Stimulated activated CD8-positive, alpha-beta memory T cell treated with anti-CD3 and anti-CD28 coated beads, Interleukin-4, amount 100 ng/mL, for 24 hours (primary cell): ENCODE results near the gene SYNE4.
"Not testable (repeated sequence)": the region's sequence is repeated elsewhere in the genome, so short reads cannot be mapped to it uniquely, and the experiment has no call there.

Experiments
- DNase-seq: peaks from one replicate; pipeline ENCODE4 v3.0.0-alpha.2; 2020; ENCODE audit warnings: low read depth

The SYNE4 gene, protein sequence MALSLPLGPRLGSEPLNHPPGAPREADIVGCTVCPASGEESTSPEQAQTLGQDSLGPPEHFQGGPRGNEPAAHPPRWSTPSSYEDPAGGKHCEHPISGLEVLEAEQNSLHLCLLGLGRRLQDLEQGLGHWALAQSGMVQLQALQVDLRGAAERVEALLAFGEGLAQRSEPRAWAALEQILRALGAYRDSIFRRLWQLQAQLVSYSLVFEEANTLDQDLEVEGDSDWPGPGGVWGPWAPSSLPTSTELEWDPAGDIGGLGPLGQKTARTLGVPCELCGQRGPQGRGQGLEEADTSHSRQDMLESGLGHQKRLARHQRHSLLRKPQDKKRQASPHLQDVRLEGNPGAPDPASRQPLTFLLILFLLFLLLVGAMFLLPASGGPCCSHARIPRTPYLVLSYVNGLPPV

DNA sequence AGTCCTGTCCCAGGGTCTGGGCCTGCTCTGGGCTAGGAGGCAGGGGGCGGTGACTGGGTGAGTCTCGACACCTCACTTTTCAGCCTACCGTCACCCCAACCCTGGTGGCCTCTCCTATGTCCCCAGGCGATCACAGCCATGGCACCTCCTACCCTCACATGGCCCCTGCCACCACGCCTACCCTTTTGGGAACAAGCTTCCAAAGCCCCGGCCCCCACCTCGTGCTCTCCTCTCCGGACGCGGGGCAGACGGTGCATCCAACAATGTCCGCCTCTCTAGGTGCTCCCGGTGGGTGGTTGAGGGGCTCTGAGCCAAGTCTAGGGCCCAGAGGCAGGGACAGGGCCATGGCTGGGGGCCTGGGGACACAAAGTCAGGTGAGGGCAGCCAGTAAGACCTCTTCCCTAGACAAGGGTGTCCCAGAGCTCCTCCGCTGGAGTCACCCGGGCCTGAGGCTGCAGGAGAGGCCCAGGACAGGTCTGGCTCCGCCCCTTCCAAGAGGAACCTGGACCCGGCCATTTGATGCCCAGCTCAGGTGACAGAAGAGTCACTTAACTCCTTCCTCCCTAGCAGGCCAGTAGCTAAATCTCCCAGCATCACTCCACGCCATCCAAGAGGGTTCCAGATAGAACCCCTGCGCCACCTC lies at the start of gene SYNE4:
TSS of gene SYNE4 (minus strand) at position 478 of the 643 bp plus-strand sequence. CDS start at position 346, 132 bp downstream.
- no peak for DNase-seq

DNA sequence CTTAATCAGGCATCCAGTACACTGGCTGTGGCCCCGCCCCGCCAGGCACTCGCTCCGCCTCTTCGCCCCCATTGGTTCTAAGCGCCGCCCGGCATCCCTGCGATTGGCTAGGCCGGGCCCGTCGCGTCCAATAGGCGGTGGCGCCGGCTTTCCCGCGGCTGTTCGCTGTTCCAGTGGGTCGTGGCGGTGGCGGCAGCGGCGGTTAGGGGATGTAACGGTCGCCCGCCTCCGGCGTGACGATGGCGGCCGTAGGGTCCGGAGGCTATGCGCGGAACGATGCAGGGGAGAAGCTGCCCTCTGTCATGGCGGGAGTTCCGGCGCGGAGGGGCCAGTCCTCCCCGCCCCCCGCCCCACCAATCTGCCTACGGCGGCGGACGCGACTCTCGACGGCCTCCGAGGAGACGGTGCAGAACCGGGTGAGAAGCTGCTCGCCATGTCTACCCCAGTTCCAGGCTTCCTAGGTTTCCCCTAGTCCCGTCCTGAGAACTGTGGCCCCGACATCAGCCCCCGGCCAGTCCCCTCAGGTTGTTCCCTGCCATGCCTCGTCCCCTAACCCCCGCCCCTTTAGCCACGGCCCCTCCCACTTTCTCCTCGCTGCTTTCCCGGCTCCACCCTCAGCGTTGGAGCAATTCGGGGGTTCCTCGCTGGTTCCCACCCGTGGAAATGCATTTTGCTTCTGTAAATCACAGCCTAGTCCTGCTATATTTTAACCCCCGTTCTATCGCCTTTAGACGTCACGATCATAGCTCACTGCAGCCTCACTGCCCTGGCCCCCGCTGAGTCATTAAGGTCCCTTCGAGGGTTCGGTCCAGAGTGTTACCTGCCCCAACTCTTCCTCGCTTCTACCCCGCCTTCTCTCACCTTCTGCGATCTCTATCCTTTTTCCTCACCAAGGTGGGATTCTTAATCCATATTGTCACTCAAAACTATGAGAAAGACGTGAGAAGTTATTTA lies 46.4 kb upstream of the SYNE4 start, which contains the start of gene WDR62:
TSS of gene WDR62 (plus strand) at position 165 of the 954 bp plus-strand sequence. CDS start at position 240, 75 bp downstream.
- DNase-seq = peak; percentile 92

DNA sequence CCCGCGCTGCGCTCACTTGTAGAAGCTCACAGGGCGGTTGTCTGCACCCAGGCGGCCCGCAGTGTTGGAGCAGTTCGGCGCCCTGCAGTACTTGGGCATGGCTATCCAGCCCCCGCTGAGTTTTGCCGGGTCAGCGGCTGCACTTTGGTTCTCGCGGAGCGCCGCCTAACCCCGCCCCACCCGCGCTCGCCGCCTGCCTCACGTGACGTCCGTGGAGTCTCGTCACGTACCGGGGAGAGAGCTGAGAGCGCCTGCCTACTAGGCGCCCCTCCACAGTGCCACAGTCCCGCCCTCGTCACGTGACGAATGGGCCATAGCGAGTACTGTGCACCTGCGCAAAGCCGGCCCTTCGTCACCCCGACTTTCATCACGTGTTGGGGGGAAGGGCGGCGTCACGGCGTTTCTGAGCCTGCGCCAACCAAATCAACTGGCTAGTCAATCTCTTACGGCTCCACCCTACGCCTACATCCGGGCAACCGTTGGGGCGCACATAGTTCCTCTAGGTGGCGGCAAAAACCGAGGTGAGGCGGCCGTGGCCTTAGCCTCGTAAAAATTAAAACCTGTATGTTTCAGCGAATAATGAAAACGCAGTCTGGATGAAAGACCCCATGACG lies 45.6 kb upstream of the SYNE4 start, which contains the start of gene THAP8:
TSS of gene THAP8 (minus strand) at position 167 of the 614 bp plus-strand sequence. CDS start at position 99, 68 bp downstream.
- DNase-seq = peak; percentile 100

DNA sequence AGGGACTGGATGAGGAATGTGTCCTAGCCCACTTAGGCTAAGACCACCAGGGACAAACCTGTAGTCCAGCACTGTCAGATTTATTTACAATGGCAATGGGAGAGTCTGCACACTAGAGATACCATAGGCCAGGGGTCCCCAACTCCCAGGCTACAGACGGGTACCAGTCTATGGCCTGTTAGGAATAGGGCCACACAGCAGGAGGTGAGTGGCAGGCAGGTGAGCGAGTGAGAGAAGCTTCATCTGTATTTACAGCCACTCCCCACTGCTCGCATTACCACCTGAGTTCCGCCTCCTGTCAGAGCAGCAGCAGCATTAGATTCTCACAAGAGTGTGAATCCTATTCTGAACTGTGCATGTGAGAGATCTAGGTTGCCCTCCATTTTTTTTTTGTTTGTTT lies 43.0 kb upstream of the SYNE4 start:
- DNase-seq = no peak

DNA sequence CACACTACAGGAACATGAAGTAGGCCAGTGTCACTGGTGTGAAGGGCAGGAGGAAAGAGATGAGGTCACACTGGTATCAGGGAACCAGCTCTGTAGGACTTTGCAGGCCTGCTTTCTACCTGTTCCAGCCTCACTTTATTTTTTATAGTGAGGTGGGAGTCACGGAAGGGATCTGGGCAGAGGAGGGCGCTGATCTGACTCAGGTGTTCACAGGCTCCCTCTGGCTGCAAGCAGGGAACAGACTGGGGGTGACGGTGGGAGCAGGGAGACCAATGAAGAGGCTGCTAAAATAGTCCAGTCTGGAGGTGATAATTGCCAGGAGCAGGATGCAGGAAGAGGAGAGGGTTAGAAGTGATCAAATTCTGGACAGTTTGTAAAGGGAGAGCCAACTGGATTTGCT lies 42.6 kb upstream of the SYNE4 start:
- no peak for DNase-seq

DNA sequence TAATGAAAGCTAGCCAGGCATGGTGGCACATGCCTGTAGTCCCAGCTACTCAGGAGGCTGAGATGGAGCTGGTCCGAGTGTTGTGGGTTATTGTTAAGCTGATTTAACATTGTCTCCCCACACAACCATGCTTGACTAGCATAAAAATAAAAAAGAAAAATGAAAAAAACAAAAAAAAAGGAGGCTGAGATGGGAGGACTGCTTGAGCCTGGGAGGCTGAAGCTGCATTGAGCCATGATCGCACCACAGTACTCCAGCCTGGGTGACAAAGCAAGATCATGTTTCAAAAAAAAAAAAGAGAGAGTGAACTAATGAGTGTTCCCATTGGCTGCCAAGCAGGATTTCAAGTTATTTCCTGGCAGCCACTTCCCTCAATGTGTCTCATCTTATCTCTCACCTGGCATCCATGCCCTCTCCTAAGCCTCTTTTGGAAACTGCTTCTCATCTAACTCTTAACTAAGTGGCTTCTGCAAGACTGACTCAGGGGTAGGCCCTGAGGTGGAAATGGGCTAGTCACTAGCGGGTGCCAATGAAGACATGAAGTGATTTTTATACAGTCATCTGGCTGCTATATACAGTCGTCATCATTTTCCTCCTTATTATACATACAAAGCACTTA lies 40.6 kb upstream of the SYNE4 start:
- no peak for DNase-seq

DNA sequence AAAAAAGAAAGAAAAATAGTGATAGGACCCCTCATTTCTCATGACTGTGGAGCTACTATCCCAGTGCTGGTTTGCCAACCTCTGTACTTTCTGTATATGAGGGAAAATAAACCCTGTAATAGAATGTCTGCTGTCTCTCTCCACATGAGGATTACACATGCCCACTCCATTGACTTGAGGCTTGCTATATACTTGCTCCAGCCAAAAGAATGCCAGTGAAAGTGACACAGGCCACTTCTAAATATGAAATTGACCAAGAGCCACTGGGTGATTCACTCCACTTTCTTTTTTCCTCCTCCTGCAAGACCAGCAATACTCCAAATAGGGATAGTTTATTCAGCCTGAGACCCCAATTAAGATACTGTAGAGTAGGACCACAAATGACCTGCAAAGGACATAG lies 39.2 kb upstream of the SYNE4 start:
- no peak for DNase-seq

DNA sequence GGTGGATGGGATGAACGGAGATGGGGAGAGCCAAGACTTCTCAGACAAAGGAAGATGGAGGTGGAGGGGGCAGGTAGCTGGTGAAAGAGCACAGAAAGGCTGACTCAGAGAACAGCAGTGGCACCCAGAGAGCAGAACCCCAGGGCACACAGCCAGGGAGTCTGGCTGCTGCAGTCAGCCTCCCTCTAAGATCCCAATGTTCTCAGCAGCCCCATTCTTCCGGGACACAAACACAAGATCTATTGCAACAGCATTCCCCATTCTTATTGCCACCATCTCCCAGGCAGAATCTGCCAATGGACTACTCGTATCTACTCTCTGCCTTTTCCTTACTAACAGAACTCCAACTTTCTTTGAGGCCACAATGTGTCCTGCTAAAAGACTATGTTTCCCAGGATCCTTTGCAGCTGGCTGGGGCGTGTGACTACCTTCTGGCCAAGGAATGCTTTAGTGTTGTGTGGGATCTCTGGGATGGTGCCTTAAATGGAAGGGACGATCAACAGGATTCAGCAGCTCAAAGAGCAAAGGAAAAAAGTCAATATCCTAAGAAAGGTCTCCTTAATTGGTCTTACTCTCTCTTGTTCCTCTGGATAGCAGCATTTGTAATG lies 37.9 kb upstream of the SYNE4 start:
- DNase-seq = no peak

DNA sequence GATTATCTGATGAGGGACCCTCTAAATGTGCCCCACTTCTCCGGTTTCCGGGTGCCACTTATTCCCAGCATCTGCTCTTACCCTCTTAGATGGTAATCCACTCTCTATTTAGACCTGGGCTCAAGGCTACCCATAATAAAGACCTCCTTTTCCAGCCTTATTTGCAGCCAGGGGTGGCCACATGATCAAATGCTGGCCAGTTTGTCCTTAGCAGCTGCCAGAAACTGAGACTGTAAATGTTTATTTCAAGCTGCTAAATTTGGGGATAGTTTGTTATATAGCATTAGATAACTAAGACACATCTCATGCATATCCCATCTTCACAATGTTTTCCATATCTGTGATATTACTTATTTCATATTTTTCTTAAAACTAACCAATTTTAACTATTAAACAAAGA lies 35.3 kb upstream of the SYNE4 start:
- no peak for DNase-seq

DNA sequence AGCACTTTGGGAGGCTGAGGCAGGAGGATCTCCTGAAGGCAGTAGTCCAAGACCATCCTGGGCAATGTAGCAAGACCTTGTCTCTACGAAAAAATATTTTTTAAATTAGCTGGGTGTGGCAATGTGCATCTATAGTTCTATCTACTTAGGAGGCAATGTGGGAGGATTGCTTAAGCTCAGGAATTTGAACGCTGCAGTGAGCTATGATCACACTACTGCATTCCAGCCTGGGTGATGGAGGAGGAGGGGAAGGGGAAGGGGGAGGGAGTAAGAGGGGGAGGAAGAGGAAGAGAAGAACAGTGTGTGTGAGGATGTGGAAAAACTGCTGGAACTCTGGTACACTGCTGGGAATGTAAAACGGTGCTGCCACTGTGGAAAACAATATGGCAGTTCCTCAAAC lies 33.2 kb upstream of the SYNE4 start:
- no peak for DNase-seq

DNA sequence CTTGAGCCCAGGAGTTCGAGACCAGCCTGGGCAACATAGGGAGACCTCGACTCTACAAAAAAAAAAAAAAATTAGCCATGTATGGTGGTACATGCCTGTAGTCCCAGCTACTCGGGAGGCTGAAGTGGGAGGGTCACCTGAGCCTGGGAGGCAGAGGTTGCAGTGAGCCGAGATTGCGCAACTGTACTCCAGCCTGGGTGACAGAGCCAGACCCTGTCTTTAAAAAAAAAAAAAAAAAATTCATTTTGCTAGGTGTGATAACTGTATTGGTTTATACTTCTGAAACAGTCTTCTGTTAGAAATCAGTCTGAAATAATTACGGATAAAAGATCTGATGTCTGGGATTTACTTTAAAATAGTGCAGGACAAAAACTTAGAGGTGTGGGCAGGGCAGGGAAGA lies 32.5 kb upstream of the SYNE4 start:
- not testable (repeated sequence) for DNase-seq

DNA sequence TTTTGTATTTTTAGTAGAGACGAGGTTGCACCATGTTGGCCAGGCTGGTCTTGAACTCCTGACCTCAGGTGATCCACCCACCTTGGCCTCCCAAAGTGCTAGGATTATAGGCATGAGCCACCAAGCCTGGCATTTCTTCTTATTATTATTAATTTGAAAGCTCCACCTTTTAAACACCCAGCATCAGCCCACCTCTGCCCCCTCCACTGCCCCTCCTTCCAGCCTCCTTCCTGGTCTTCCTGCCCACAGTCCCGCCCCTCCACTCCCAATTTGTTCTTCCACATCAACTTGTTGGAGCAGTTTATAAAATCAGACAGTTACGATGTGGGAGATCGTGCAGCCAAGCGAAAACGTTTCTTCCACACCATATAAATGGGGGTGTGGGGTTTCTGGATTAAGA lies 31.9 kb upstream of the SYNE4 start:
- no peak for DNase-seq

DNA sequence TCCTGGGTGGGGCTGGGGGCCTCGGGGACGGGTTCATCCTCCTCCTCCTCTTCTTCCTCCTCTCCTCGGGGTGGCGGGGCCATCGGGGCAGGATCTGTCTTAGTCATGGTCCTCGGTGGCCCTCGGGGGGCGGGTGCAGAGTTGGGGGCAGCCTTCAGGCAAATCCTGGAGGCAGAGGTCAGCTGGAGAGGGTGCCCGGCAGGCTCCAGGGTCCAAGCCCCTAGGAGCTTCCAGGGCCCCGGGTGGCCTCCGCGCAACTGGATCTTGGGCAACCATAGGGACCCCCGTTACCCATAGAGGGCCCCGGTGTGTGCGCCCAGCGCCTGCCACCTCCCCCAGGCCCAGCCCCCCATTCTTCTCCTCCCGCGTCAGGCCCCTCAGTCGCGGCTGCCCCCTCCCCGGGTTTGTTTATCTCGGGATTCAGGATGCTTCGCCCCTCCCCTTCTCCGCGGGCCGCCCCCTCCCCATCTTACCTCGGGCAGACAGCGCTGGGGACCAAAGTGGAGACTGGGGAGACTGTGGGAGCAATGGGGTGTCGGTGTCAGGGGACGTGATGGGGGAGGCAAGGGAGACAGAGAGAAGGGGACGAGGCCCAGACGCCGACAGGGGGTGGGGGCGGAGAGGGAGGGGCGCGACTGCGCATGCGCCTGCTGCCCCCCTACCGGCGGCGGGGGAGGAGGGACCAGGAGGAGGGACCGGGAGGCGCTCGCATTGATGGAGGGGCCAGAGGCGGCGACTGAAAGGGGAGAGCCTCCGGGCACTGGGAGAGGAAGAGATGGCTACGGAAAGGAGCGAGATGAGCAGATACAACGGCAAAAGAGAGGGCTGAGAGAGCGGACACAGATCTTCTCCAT lies 23.9 kb upstream of the SYNE4 start, which contains the start of gene CLIP3:
TSS of gene CLIP3 (minus strand) at position 623 of the 854 bp plus-strand sequence. CDS start at position 107, 516 bp downstream.
- DNase-seq = peak; percentile 34

DNA sequence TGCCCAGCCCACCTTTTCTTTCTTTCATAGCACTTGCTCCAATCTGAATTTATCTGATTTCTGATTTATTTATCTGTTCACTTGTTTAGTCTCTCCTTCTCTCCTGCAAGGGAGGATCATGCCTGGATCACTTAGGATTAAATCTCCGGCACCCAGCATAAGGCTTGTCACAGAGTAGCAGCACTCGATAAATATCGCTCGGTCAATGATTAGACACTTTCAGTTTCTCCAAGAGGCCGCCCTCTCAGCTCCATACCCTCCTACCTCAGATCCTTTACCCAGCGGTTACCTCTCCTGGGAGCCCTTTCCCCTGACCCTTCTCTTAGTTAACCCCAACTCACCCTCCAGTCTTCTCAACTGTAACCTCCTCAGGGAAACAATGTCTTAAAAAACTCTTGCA lies 22.7 kb upstream of the SYNE4 start:
- DNase-seq = no peak

DNA sequence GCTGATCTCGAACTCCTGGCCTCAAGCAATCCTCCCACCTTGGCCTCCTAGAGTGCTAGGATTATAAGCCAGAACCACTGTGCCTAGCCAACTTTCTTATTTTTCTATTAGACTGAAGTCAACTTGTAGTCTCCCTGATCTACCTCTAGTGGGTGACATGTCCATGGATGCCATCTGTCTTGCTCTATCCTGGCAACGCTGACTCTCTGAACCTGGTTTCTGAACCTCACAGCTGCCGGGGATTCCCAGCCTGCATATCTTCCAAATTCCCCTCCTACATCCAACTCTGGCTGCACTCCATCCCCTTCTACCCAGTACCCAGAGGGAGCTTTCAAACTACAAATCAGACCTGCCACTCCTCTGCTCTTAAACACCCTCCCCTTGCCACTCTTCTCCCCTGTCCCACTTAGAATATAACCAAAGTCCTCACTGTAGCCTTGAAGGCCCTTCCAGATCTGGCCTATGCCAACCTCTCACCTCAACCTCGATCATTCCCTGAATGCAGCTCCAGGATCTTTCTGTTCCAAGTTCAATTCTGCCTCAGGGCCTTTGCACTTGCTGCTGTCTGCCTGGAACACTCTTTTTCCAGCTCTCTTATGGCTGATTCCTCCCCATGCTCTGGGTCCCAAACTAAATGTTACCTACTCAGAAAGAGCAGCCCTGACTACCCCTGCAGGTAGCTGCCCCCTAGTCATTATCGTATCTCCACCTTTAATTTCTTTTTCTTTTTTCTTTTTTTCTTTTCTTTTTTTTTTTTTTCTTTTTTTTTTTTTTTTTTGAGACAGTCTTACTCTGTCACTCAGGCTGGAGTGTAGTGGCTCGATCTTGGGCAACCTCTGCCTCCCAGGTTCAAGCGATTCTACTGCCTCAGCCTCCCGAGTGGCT lies 21.9 kb upstream of the SYNE4 start:
- DNase-seq = no peak

DNA sequence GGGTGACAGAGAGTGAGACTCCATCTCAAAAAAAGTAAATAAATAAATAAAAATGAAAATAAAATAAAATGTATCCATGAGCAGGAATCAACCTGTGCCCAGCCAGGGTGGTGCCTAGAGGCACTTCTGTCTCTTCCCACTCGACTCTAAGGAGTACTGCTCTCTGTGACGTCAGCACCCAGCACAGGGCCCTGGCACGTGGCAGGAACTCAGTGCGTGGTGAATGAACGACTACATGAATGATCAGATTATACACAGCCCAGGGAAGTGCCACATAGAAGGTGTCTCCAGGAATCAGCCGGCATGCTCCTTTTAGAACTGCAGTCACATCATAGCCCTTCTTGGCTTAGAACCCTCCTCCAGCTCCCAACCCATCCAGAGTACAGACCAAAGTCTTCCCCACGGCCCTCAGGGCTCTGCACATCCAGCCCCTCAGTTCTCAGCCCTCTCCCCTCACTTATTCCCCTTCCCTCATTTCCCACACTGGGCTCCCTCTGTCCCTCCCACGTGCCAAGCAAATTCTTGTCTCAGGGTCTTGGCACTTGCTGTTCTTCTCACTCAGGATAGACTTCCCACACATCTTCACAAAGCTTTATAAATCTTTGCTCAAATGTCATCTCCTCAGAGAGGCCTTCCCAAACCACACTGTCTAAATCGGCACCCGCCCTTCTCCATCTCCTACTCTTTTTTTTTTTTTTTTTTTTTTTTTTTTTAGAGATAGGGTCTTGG lies 19.9 kb upstream of the SYNE4 start:
- no peak for DNase-seq

DNA sequence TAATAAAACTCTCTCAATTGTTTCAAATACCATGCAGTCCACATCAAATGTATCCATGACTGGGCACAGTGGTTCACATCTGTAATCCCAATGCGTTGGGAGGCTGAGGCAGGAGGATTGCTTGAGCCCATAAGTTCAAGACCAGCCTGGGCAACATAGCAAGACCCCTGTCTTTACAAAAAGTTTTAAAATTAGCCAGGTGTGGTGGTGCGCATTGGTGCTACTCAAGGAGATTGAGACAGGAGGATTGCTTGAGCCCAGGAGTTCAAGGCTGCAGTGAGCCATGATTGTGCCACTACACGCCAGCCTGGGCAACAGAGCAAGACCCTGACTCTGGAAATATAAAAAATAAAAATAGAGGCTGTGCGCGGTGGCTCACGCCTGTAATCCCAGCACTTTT lies 19.1 kb upstream of the SYNE4 start:
- no peak for DNase-seq
